ENCODE results near the gene SRRM4.

The SRRM4 gene

GRCh38 chr12:119075918-119076317 lies 94.6 kb downstream of the SRRM4 start:
- TF ChIP-seq TAF1 (IDR thresholded peaks at IDR 0.05; ENCODE audit: borderline replicate concordance, low read depth, low read length) (no peak), POLR2A (IDR thresholded peaks at IDR 0.05; ENCODE audit: low read depth, low read length) (no peak), POLR2AphosphoS5 (IDR thresholded peaks at IDR 0.05; ENCODE audit: low read depth, low read length) (no peak)
- no peak for FAIRE-seq

GRCh38 chr12:119079530-119079929 lies 98.2 kb downstream of the SRRM4 start:
- no peak for DNase-seq (ENCODE audit: insufficient read length)
- no peak for FAIRE-seq

More at GRCh38 chr12:119075918-119076317, 94.6 kb downstream of the SRRM4 start:
- DNase-seq (ENCODE audit: insufficient read length), result no peak

GRCh38 chr12:119082016-119082415 lies 100.7 kb downstream of the SRRM4 start:
- FAIRE-seq, result no peak
- TF ChIP-seq TAF1 (IDR thresholded peaks at IDR 0.05; ENCODE audit: borderline replicate concordance, low read depth, low read length), result no peak
- TF ChIP-seq POLR2AphosphoS5 (IDR thresholded peaks at IDR 0.05; ENCODE audit: low read depth, low read length), result no peak
- no peak for TF ChIP-seq POLR2A (IDR thresholded peaks at IDR 0.05; ENCODE audit: low read depth, low read length)
- no peak for DNase-seq (ENCODE audit: insufficient read length)

More at GRCh38 chr12:119079530-119079929, 98.2 kb downstream of the SRRM4 start:
- TF ChIP-seq POLR2A (IDR thresholded peaks at IDR 0.05; ENCODE audit: low read depth, low read length), result no peak
- TF ChIP-seq TAF1 (IDR thresholded peaks at IDR 0.05; ENCODE audit: borderline replicate concordance, low read depth, low read length), result no peak

- no peak for DNase-seq (ENCODE audit: insufficient read length)
- FAIRE-seq, result no peak
- no peak for TF ChIP-seq POLR2A (IDR thresholded peaks at IDR 0.05; ENCODE audit: low read depth, low read length)
- TF ChIP-seq TAF1 (IDR thresholded peaks at IDR 0.05; ENCODE audit: borderline replicate concordance, low read depth, low read length), result no peak
- no peak for TF ChIP-seq POLR2AphosphoS5 (IDR thresholded peaks at IDR 0.05; ENCODE audit: low read depth, low read length)
Observed at GRCh38 chr12:119082496-119082895, 101.2 kb downstream of the SRRM4 start.

GRCh38 chr12:119088685-119089379 lies 107.5 kb downstream of the SRRM4 start:
- TF ChIP-seq TAF1 (IDR thresholded peaks at IDR 0.05; ENCODE audit: borderline replicate concordance, low read depth, low read length) (no peak), POLR2AphosphoS5 (IDR thresholded peaks at IDR 0.05; ENCODE audit: low read depth, low read length) (no peak), POLR2A (IDR thresholded peaks at IDR 0.05; ENCODE audit: low read depth, low read length) (no peak)

GRCh38 chr12:119089380-119090013 lies 108.2 kb downstream of the SRRM4 start:
- DNase-seq (ENCODE audit: insufficient read length), result no peak
- TF ChIP-seq POLR2AphosphoS5 (IDR thresholded peaks at IDR 0.05; ENCODE audit: low read depth, low read length) (no peak), POLR2A (IDR thresholded peaks at IDR 0.05; ENCODE audit: low read depth, low read length) (no peak), TAF1 (IDR thresholded peaks at IDR 0.05; ENCODE audit: borderline replicate concordance, low read depth, low read length) (no peak)
- FAIRE-seq, result no peak

More at GRCh38 chr12:119088685-119089379, 107.5 kb downstream of the SRRM4 start:
- no peak for DNase-seq (ENCODE audit: insufficient read length)
- no peak for FAIRE-seq

GRCh38 chr12:119090276-119090675 lies 108.9 kb downstream of the SRRM4 start:
- FAIRE-seq (no peak), DNase-seq (ENCODE audit: insufficient read length) (no peak)
- TF ChIP-seq POLR2AphosphoS5 (IDR thresholded peaks at IDR 0.05; ENCODE audit: low read depth, low read length) (no peak), TAF1 (IDR thresholded peaks at IDR 0.05; ENCODE audit: borderline replicate concordance, low read depth, low read length) (no peak), POLR2A (IDR thresholded peaks at IDR 0.05; ENCODE audit: low read depth, low read length) (no peak)

- no peak for DNase-seq (ENCODE audit: insufficient read length)
- TF ChIP-seq TAF1 (IDR thresholded peaks at IDR 0.05; ENCODE audit: borderline replicate concordance, low read depth, low read length), result no peak
- no peak for TF ChIP-seq POLR2AphosphoS5 (IDR thresholded peaks at IDR 0.05; ENCODE audit: low read depth, low read length)
- no peak for TF ChIP-seq POLR2A (IDR thresholded peaks at IDR 0.05; ENCODE audit: low read depth, low read length)
- no peak for FAIRE-seq
Observed at GRCh38 chr12:119090865-119091264, 109.5 kb downstream of the SRRM4 start.

GRCh38 chr12:119096429-119097202 lies 115.3 kb downstream of the SRRM4 start:
- no peak for DNase-seq (ENCODE audit: insufficient read length)
- FAIRE-seq, result no peak
- no peak for TF ChIP-seq POLR2AphosphoS5 (IDR thresholded peaks at IDR 0.05; ENCODE audit: low read depth, low read length)

- no peak for FAIRE-seq
- no peak for TF ChIP-seq POLR2AphosphoS5 (IDR thresholded peaks at IDR 0.05; ENCODE audit: low read depth, low read length)
- no peak for TF ChIP-seq POLR2A (IDR thresholded peaks at IDR 0.05; ENCODE audit: low read depth, low read length)
- TF ChIP-seq TAF1 (IDR thresholded peaks at IDR 0.05; ENCODE audit: borderline replicate concordance, low read depth, low read length), result no peak
Observed at GRCh38 chr12:119100933-119101332, 119.6 kb downstream of the SRRM4 start.

GRCh38 chr12:119102274-119102673 lies 120.9 kb downstream of the SRRM4 start:
- FAIRE-seq (no peak), DNase-seq (ENCODE audit: insufficient read length) (no peak)
- TF ChIP-seq POLR2AphosphoS5 (IDR thresholded peaks at IDR 0.05; ENCODE audit: low read depth, low read length), result no peak
- TF ChIP-seq TAF1 (IDR thresholded peaks at IDR 0.05; ENCODE audit: borderline replicate concordance, low read depth, low read length), result no peak
- no peak for TF ChIP-seq POLR2A (IDR thresholded peaks at IDR 0.05; ENCODE audit: low read depth, low read length)

More at GRCh38 chr12:119100933-119101332, 119.6 kb downstream of the SRRM4 start:
- DNase-seq (ENCODE audit: insufficient read length), result no peak
